Activated T-helper 1 cell treated with anti-CD3 and anti-CD28 coated beads, Interleukin-12 subunit alpha, Interleukin-12 subunit beta, Interleukin-2, Interleukin-4 antibody, amounts not matched to agents 30 ng/mL and 10 ng/mL and 1 ng/mL, durations not matched to agents 14 hours and 24 hours and 36 hours (primary cell): Measurements from ENCODE around the gene TMEM80. TPM values are rescaled to one million over a fixed set of nuclear protein-coding genes. Genes with fewer than 3 reads are reported as not detected.
A peak's percentile ranks its signal among the peaks of the same experiment; 100 is the strongest.
"Not testable (repeated sequence)": the region's sequence is repeated elsewhere in the genome, so short reads cannot be mapped to it uniquely, and the experiment has no call there.

ENCODE experiments used
- DNase-seq: peaks from one replicate; pipeline ENCODE4 v3.0.0; 2021; ENCODE audit warnings: low spot score
- H3K27ac Mint-ChIP-seq: one replicate; pipeline ENCODE4 v1.8.0; 2021; ENCODE audit warnings: mild to moderate bottlenecking, mixed read lengths
- H3K27me3 Mint-ChIP-seq: one replicate; pipeline ENCODE4 v1.8.0; 2022; ENCODE audit warnings: mild to moderate bottlenecking, moderate library complexity, mixed read lengths; ENCODE audit not compliant: insufficient read depth
- H3K36me3 Mint-ChIP-seq: one replicate; pipeline ENCODE4 v1.8.0; 2021; ENCODE audit warnings: low read depth, mixed read lengths
- H3K4me1 Mint-ChIP-seq: one replicate; pipeline ENCODE4 v1.8.0; 2021; ENCODE audit warnings: low read depth, mixed read lengths
- H3K4me3 Mint-ChIP-seq: one replicate; pipeline ENCODE4 v1.8.0; 2021; ENCODE audit warnings: mild to moderate bottlenecking, moderate library complexity, mixed read lengths
- H3K9me3 Mint-ChIP-seq: one replicate; pipeline ENCODE4 v1.8.0; 2021; ENCODE audit warnings: mixed read lengths
- intact Hi-C: fragments of 100-400 bp; cut with micrococcal nuclease; formaldehyde crosslinking; loops from one replicate; pipeline ENCODE4 v1.15.1; 2024
- total RNA-seq: library from RNA; stranded (reverse); gene quantifications from 2 replicates; pipeline ENCODE4 v1.2.3, GENCODE V29; 2022

Gene TMEM80
- total RNA-seq = 14.2 and 14.7 TPM in 2 replicates

- peak within 1 kb of the TSS; percentile 88 for H3K4me3 Mint-ChIP-seq
Observed at GRCh38 chr11:695538-696248, at the start of gene TMEM80. Gene TMEM80 (plus strand): TSS chr11:695816. CDS start chr11:695828, 12 bp downstream.

GRCh38 chr11:646214-646613 is 49.4 kb upstream of the TMEM80 start:
- H3K9me3 Mint-ChIP-seq = no peaks in the 10 kb centered on the region
- DNase-seq = no peak
- intact Hi-C loops = no loop called here
- no peak overlapping the region for H3K4me3 Mint-ChIP-seq
- H3K27me3 Mint-ChIP-seq = no peaks in the 10 kb centered on the region
- H3K36me3 Mint-ChIP-seq = peaks cover 2% of the 10 kb centered on the region
- no peak overlapping the region for H3K27ac Mint-ChIP-seq
- no peaks in the 10 kb centered on the region for H3K4me1 Mint-ChIP-seq

More at GRCh38 chr11:695538-696248, at the start of gene TMEM80:
- no peaks in the 10 kb centered on the region for H3K9me3 Mint-ChIP-seq
- peak; percentile 98 for DNase-seq
- H3K27ac Mint-ChIP-seq = peak within 1 kb of the TSS; percentile 93
- H3K4me1 Mint-ChIP-seq = peaks cover 49% of the 10 kb centered on the region
- peaks cover 21% of the 10 kb centered on the region for H3K36me3 Mint-ChIP-seq
- intact Hi-C loops = loop anchor here (1.0 to 10.0 kb wide), 6 partner anchors 28 to 689 kb away; partner anchors contain the start of genes BRSK2, PHRF1, SLC25A22 and TALDO1
- peaks cover 2% of the 10 kb centered on the region for H3K27me3 Mint-ChIP-seq

- H3K4me3 Mint-ChIP-seq, H3K36me3 Mint-ChIP-seq, H3K9me3 Mint-ChIP-seq, H3K27me3 Mint-ChIP-seq, DNase-seq, H3K27ac Mint-ChIP-seq, intact Hi-C loops, H3K4me1 Mint-ChIP-seq: not testable (repeated sequence)
Observed at GRCh38 chr11:647672-648158, 47.9 kb upstream of the TMEM80 start.

GRCh38 chr11:650482-650881 is 45.1 kb upstream of the TMEM80 start:
- H3K27me3 Mint-ChIP-seq = no peaks in the 10 kb centered on the region
- no peaks in the 10 kb centered on the region for H3K4me1 Mint-ChIP-seq
- H3K36me3 Mint-ChIP-seq = peaks cover 7% of the 10 kb centered on the region
- H3K9me3 Mint-ChIP-seq = no peaks in the 10 kb centered on the region
- intact Hi-C loops = no loop called here
- DNase-seq = no peak
- H3K27ac Mint-ChIP-seq = no peak overlapping the region
- no peak overlapping the region for H3K4me3 Mint-ChIP-seq

GRCh38 chr11:653136-653535 is 42.5 kb upstream of the TMEM80 start:
- H3K27ac Mint-ChIP-seq, H3K27me3 Mint-ChIP-seq, H3K4me1 Mint-ChIP-seq, H3K36me3 Mint-ChIP-seq, H3K4me3 Mint-ChIP-seq, intact Hi-C loops, DNase-seq, H3K9me3 Mint-ChIP-seq: not testable (repeated sequence)

GRCh38 chr11:653837-654236 is 41.8 kb upstream of the TMEM80 start:
- intact Hi-C loops = no loop called here
- Mint-ChIP-seq H3K4me1 (no peaks in the 10 kb centered on the region), H3K4me3 (no peak overlapping the region), H3K27ac (no peak overlapping the region), H3K27me3 (no peaks in the 10 kb centered on the region), H3K9me3 (no peaks in the 10 kb centered on the region), H3K36me3 (peaks cover 7% of the 10 kb centered on the region)
- no peak for DNase-seq

GRCh38 chr11:654444-654843 is 41.2 kb upstream of the TMEM80 start:
- DNase-seq, H3K27ac Mint-ChIP-seq, intact Hi-C loops, H3K36me3 Mint-ChIP-seq, H3K9me3 Mint-ChIP-seq, H3K27me3 Mint-ChIP-seq, H3K4me1 Mint-ChIP-seq, H3K4me3 Mint-ChIP-seq: not testable (repeated sequence)

- intact Hi-C loops = no loop called here
- H3K27me3 Mint-ChIP-seq = no peaks in the 10 kb centered on the region
- no peaks in the 10 kb centered on the region for H3K4me1 Mint-ChIP-seq
- DNase-seq = no peak
- no peaks in the 10 kb centered on the region for H3K9me3 Mint-ChIP-seq
- H3K4me3 Mint-ChIP-seq = no peak overlapping the region
- H3K36me3 Mint-ChIP-seq = peaks cover 5% of the 10 kb centered on the region
- H3K27ac Mint-ChIP-seq = no peak overlapping the region
Observed at GRCh38 chr11:655036-655726, 40.4 kb upstream of the TMEM80 start.

- Mint-ChIP-seq H3K27ac (no peak overlapping the region), H3K9me3 (no peaks in the 10 kb centered on the region), H3K27me3 (no peaks in the 10 kb centered on the region), H3K4me1 (no peaks in the 10 kb centered on the region), H3K36me3 (peaks cover 3% of the 10 kb centered on the region), H3K4me3 (no peak overlapping the region)
- intact Hi-C loops = no loop called here
- no peak for DNase-seq
Observed at GRCh38 chr11:656426-656825, 39.2 kb upstream of the TMEM80 start.

GRCh38 chr11:656866-657265 is 38.8 kb upstream of the TMEM80 start:
- H3K36me3 Mint-ChIP-seq = peaks cover 3% of the 10 kb centered on the region
- no peak for DNase-seq
- no peaks in the 10 kb centered on the region for H3K27me3 Mint-ChIP-seq
- no peaks in the 10 kb centered on the region for H3K9me3 Mint-ChIP-seq
- H3K4me3 Mint-ChIP-seq = no peak overlapping the region
- intact Hi-C loops = no loop called here
- H3K27ac Mint-ChIP-seq = no peak overlapping the region
- H3K4me1 Mint-ChIP-seq = no peaks in the 10 kb centered on the region

GRCh38 chr11:657691-658126 is 37.9 kb upstream of the TMEM80 start:
- Mint-ChIP-seq H3K4me1 (no peaks in the 10 kb centered on the region), H3K27me3 (no peaks in the 10 kb centered on the region), H3K9me3 (no peaks in the 10 kb centered on the region), H3K4me3 (no peak overlapping the region), H3K36me3 (peaks cover 3% of the 10 kb centered on the region), H3K27ac (no peak overlapping the region)
- intact Hi-C loops = no loop called here
- no peak for DNase-seq

GRCh38 chr11:659532-660085 is 36.0 kb upstream of the TMEM80 start:
- DNase-seq = no peak
- H3K27ac Mint-ChIP-seq = no peak overlapping the region
- intact Hi-C loops = no loop called here
- peaks cover 3% of the 10 kb centered on the region for H3K36me3 Mint-ChIP-seq
- no peaks in the 10 kb centered on the region for H3K27me3 Mint-ChIP-seq
- no peaks in the 10 kb centered on the region for H3K9me3 Mint-ChIP-seq
- no peak overlapping the region for H3K4me3 Mint-ChIP-seq
- no peaks in the 10 kb centered on the region for H3K4me1 Mint-ChIP-seq

- DNase-seq = no peak
- Mint-ChIP-seq H3K4me3 (no peak overlapping the region), H3K27me3 (no peaks in the 10 kb centered on the region), H3K27ac (no peak overlapping the region), H3K4me1 (no peaks in the 10 kb centered on the region), H3K36me3 (peaks cover 3% of the 10 kb centered on the region), H3K9me3 (no peaks in the 10 kb centered on the region)
- intact Hi-C loops = no loop called here
Observed at GRCh38 chr11:660281-660680, 35.3 kb upstream of the TMEM80 start.
